A172 (cell line): Measurements from ENCODE around the gene RNF224. TPM values are rescaled to one million over a fixed set of nuclear protein-coding genes. Genes with fewer than 3 reads are reported as not detected.

Source experiments
- DNase-seq: peaks from one replicate; pipeline ENCODE4 v3.0.0-alpha.2; 2015; ENCODE audit warnings: low spot score
- total RNA-seq: library from RNA; depleted of rRNA; stranded (reverse); fragments of >200 nt; shearing (Covaris generic); gene quantifications from 2 replicates; pipeline ENCODE4 v1.2.3, GENCODE V29; 2014

The RNF224 gene
- total RNA-seq, 1 experiment from 2014 or later: 1.1 TPM

DNA sequence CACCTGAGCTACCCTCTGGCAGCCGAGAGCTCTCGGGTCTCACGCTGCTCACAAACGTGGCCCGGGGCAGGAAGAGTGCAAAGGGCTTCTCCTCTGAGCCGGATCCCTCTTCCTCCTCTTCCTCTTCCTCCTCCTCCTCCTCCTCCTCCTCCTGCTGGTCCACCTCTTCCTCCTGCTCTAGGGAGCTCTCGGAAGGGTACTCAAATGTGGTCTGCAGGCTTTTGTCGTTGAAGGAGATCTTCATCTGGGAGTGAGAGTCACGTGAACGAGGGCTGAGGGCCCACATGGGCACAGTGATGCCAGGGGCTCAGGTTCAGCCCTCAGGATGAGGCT lies 34.9 kb upstream of the RNF224 start:
- no peak for DNase-seq

DNA sequence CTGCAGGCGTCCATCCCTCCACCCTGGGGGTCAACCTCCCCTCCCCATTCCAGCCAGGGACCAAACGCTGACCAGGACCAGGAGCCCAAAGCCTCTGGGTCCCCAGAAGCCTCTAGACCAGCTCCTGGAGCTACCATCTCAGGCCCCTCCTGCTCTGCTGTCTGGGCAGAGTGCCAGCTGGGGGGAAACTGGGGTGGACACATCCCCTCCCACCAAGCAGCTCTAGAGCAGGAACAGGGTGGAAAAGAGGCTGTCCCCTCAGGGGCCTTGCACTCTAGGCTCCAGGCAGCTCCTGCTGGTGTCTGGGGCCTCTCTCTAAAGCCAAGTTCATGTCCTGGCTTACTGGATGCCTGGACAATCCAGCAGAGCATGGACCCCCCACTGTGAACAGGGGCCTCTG lies 34.4 kb upstream of the RNF224 start:
- no peak for DNase-seq

DNA sequence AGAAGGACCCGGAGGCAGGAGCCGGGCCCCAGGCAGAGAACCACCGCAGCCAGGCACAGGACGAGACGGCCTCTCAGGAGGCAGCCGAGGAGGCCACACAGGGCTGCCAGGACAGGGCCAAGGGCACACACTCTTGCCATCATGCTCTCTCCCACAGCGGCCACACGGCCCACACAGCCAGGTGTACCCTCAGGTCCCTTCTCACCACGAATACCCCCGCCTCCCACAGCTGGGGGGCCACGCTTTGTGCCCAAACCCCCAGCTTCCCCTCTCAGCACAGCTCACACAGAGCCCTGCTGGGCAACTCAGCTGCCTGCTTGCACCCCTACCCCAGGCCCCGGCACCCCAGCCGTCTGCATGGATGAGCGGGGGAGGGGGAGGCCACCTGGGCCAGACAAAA lies 33.5 kb upstream of the RNF224 start:
- no peak for DNase-seq

DNA sequence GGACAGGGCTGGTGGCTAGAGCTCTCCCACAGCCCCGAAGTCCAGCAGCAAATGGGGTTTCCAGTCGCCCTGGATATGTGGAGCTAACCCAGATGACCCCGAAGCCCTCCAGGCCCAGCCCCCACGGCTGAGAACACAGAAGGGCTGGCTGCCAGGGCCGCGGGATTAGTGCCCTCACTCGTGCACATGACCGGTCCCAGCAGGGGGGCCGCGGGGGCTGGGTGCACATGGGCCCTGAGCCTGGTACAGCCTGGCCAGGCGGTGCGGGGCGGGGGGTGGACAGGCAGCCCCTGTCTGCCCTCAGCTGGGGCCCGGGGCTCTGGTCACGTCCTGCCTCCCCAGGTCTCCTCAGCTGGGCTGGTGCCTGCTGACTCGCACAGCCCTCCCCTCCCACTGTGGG lies 32.9 kb upstream of the RNF224 start:
- DNase-seq: no peak

DNA sequence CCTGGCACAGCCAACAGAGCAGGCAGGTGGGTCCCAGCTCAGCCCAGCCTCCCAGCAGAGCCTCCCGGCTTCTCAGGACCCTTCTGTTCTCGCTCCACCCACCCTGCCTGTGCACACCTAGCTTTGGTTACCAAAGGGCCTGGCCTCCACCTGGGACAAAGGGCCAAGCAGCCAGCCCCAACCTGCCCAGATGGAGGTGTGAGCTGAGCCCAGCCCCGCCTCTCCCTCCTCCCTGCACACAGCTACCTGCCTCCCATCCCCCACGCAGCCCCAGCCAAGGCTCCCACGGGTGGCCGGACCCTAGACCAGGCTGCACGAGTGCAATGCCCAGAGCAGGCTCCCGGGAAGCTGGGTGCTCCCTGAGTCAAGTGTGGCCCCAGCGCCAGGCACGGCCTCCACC lies 32.4 kb upstream of the RNF224 start:
- no peak for DNase-seq

DNA sequence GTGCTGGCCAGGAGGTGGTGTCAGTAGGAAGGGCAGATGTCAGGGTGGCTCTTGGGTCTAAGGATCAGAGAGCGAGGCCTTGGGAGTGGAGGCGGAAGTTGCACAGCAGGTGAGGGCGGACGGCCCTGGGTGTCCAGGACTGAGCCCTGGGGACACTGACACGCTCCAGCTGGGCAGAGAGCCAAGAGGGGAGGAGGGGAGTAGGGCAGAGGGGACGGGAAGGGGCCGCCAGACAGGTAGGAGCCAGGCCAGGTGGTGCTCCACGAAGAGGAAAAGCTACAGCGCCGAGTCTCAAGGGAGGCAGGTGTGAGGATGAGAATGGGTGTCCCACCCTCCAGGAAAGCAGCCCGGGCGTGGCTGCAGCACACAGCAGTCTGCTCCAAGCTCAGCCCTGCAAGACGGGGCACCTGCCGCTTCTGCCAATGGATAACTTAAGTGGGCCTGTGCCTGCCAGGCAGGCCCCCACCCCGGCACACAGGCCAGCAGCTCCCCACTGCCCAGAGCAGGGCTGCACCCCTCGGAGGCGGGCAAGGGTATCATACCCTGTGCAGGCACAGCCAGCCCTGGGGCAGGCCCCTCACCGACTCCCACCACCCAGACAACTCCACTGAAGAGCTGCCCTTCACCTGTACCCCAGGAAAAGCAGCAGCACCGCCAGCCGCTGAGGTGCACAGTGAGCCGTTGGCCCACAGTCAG lies 31.6 kb upstream of the RNF224 start:
- no peak for DNase-seq

DNA sequence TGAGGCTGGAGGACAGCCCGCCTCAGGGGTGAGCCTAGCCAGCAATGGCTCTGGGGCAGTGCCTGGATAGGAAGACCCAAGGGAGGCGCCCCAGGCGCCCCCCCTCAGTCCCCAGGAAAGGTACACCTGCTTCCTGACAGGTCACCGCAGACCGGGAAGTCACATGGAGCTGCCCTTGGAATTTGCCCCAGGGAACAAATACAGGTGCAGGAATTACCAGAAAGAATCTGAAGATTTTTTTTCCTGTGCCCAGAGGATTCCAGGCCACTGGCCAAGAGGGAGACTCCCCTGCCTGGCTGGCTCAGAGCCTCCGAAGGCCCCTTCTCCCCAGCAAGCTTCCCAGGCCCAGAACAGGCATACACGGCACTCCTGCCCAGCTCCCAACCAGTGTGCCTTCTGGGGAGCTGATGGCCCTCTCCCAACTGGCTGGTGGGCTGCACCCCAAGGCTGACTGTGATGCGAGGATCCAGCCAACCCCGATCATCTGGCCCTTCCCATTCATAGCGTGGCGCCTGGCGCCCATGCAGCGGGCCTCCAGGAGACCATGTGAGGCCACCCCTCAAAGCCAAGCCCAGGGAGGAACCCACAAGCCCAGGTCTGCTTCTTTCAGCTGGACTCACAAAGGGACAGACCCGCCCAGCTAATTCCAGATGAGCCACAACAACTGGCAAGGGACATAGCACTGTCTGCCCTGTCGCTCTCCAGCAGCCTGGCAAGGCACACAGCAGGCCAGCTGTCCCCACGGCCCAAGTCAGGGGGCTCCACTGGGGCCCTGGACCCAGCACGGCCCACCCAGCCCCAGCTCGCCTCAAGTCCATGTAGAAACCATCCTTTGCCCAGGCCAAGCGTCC lies 29.0 kb upstream of the RNF224 start:
- DNase-seq: peak; percentile 61

DNA sequence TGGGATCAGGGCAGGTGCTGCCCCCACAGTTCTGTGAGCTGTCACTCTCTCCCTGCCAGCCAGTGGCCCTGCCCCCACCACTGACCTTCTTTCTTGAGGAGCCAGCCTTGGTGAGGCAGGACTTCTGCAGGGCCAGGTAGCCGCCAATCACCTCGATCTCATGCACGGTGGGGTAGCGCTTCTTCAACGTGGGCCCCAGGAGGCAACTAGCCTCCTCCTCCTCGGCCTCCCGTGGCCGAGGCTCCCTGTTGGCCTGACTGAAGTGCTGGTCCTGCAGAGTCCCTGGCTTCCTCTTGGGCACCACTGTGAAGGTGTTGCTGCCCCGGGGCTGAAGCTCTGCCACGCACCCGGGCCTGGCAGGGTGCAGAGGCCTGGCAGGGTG lies 28.4 kb upstream of the RNF224 start:
- no peak for DNase-seq

DNA sequence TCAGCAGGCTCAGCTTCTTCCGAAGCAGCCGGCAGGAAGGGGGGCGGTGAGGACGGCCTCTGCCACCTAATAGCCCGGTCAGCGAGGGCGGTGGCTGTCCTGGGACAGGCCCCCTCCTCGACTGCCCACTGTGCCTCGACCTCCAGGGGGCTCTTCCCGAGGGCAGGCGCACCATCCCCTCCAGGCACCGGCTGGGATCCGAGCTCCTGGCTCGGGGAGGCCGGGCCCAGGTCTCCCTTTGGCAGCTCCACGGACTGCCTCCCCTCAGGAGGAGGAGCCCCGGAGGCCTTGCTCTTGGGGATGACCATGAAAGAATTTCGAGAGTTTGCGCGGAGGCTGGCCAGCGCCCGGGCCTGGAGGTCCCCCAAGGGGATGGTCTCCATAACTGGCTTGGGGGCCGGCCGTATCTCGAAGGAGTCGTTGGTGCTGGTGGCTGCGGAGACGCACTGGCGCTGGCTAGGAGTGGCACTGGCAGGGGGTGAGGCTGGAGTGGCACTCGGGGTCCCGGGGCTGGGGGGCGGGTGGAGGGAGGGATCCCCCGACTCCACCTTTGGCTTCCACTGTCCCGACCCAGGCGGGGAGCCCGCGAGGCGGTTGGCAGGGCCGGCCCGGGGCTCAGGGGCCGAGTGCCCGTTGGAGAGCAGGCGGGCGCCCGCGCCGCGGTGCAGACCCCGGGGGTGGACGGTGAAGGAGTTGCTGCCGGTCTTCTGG lies 27.7 kb upstream of the RNF224 start:
- DNase-seq: no peak

DNA sequence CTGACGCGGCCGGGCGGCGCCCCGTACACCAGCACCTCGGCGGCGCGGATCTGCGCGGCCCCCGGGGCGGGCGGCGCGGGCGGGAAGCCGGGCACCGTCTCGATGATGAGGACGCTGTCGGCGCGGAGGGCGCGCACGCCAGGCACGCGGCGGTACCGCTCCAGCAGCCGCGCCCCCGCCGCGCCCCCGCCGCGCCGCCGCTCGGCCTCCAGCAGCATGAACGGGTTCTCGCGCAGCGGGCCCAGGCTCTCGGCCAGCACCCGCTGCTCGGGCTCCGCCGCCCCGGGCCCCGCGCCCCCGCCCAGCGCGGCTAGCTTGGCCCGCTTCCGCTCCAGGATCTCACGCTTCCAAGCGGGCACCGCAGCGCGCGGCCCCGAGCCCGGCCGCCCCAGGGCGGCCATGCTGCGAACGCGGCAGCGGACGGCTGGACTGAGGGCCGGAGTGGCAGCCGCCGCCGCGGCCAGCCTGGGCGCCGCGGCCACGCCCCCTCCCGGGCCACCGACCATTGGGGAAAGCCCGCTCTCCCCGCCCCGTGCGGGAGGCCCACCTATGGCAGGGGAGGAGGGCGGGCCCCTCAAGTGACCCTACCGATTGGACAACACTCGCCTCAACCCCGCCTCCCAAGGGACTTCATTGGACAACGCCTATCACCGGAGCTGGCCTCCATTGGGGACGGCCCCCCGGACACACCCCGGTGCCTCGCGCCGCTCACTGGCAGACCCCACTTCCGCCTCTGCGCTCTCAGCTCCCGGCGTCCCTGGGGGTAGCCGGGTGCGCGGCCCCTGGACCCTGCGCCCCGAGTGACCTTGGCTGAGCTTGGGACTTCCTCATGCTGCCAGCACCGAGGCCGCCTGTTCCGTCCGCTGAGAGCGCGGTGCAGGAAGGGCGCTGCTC lies 26.7 kb upstream of the RNF224 start, which contains the start of gene TPRN:
Gene TPRN (minus strand): TSS at position 431 of the 894 bp plus-strand sequence. CDS start 30 bp downstream, at position 401.
- DNase-seq: peak; percentile 100

DNA sequence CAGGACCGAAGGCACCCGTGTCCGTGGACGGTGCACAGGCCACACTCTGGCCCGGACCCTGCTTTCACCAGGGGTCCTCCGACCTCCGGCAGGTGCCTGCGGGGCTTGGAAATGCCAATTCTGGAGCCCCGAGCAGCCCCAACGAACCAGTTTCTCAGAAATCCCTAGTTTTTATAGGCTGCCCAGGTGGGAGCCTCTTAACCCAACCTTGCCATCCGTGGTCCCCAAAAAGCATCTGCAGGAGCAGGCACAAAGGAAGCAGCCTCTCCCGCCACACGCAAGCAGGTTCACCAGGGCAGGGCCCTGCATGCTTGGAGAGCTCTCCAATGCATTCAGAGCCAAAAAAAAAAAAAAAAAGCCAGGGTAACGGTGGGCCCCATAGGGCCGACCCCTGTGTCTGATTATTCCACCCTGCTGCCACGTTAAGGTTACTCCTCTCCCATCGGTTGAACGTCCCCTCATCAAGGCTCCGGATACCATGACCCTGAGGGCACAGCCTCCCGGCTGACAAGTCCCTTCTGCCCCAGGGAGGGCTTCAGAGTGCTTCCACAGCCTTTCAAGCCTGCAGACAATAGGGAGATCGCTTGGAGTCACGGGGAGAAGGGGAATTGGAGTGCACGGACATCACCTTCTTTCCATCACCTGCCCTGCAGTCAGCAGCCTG lies 26.0 kb upstream of the RNF224 start:
- no peak for DNase-seq

DNA sequence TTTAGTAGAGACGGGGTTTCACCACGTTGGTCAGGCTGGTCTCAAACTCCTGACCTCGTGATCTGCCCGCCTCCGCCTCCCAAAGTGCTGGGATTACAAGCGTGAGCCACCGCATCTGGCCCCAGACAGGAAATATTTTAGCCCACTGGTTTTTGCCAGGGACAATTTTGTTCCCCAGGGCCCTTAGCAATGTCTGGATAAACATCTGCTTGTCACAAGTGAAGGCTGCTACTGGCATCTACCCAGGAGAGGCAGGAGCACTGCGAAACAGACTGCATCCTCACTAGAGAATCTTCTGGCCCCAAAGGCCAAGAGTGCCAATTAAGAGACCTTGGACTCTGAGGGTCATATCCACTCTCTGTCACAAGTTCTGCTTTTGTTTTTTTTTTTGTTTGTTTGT lies 24.3 kb upstream of the RNF224 start:
- DNase-seq: no peak

DNA sequence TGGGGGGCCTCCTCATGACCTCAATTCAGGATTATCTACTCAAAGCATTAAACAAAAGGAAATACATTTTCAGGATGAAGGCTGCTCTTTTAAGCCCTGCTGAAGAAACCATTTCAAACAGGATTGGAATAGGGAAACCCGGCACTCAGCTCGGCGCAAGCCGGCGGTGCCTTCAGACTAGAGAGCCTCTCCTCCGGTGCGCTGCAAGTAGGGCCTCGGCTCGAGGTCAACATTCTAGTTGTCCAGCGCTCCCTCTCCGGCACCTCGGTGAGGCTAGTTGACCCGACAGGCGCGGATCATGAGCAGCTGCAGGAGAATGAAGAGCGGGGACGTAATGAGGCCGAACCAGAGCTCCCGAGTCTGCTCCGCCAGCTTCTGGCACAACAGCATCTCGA lies 22.6 kb upstream of the RNF224 start:
- DNase-seq: no peak

DNA sequence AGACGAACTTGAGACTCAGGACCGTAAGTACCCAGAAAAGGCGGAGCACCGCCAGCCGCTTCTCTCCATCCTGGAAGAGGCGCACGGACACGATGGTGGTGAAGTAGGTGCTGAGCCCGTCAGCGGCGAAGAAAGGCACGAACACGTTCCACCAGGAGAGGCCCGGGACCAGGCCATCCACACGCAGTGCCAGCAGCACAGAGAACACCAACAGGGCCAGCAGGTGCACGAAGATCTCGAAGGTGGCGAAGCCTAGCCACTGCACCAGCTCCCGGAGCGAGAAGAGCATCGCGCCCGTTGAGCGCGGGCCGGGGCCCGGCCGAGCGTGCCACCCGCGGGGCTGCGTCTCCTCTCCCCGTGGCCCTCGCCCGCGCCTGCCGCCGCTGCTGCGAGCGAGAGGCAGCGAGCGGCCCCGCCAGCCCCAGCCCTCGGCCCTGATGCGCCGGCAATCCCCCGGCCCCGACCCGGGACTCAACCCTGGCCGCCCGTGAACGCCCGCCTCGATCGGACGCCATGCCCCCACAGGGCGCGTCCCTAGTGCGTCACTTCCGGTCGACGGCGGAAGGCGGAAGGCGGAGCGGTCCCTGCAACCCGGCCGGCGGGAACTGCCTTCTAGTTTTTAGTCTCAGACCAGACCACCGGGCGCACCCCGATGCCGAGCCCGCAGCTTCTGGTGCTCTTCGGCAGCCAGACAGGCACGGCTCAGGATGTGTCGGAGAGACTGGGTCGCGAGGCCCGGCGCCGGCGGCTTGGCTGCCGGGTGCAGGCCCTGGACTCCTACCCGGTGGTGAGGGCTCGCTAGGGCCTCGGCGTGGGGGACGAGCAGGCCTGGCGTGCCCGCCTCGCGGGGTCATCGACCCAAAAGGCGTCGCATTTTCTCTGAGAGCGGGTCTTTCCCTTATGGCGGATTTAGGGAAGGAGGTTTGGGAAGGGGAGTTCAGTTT lies 21.9 kb upstream of the RNF224 start, which contains the start of the genes NDOR1 and TMEM203:
Gene NDOR1 (plus strand): TSS at position 575 of the 944 bp plus-strand sequence. CDS start 78 bp downstream, at position 653.
Gene TMEM203 (minus strand): TSS at position 523 of the 944 bp plus-strand sequence. CDS start 234 bp downstream, at position 289.
- peak; percentile 87 for DNase-seq

DNA sequence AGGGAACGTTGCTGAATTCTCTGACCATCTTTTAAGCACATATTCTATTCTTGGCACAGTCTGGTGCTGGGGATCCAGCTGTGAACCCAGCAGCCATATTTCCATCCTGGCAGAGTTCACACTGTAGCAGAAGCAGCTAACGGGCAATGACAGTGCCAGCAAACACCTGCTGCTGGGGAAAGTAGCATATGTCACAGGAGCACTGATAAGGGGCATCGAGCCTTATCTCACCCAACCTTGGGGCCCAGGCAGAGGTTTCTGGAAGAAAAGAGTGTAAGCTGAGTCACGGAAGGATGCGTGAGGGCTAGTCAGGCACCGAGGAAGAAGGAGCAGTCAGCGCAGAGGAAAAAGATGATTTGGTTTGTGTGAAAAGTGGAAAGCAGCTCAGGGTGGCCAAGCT lies 20.7 kb upstream of the RNF224 start:
- no peak for DNase-seq

DNA sequence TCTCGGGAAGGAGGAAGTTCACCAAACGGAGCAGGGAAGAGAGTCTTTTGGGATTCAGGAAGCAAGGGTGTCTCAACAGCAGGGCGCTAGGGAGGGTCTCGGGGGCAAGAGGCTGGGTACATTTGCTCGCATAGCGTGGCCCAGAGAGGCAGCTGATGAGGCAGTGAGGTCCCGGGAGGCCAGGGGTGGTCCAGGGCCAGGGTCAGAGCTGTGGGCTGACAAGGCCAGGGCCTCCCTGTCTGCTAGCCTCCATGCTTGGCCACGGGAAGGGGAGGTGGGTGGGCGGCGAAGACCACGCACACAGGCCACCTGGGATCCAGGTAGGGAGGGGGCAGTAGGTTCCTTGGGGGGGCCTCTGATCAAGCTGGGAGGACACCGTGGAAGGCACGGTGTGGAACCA lies 15.8 kb upstream of the RNF224 start:
- DNase-seq: no peak

DNA sequence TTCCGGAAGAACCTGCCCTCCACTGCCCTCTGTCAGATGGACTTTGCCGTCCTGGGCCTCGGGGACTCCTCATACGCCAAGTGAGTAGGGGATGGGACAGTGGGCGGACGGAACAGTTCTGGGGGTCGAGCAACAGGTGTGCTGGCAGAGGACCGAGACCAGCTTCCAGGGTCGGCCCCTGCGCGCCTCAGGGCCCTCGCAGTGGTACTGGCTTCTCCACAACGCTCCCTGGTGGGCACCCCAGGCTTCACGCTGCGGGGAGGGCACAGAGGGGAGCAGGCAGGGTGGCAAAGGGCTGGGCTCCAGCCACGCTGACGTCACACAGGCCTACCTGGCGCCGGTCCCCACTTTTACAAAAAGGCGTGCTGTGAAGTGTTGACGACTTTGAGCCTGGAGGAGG lies 14.8 kb upstream of the RNF224 start:
- DNase-seq: no peak

DNA sequence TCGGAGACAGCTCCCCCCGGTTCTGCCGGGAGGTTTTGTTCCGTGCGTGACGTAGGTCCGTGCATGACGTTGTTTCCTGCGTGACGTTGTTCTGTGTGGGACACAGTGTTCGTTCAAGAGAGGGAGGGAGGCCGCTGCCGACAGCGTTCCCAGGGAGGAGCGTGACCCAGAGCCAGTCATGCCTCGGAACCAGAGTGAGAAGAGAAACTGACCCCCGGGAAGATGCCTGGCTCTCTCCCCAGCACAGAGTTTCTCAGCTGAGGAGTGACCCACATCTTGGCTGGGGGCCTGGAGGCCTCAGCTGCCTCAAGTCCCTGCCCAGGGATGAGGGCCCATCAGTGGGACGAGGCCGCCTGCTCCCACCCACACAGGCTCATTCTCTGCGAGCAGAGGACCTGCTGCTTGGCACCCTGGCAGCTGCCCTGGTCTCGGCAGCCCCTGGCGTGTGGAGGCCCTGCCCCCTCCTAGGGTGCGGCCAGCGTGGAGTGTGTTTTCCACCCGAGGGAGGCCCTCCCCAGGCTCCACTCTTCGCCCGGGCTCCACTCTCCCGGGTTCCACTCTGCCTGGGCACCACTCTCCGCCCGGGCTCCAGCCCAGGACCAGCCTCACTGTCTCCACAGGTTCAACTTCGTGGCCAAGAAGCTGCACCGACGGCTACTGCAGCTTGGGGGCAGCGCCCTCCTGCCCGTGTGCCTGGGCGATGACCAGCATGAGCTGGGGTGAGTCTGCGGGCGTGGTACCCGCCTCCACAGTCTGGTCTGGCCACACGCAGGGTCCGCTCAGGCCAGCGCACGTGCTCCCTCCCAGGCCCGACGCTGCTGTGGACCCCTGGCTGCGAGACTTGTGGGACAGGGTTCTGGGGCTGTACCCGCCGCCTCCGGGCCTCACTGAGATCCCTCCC lies 13.9 kb upstream of the RNF224 start:
- no peak for DNase-seq

DNA sequence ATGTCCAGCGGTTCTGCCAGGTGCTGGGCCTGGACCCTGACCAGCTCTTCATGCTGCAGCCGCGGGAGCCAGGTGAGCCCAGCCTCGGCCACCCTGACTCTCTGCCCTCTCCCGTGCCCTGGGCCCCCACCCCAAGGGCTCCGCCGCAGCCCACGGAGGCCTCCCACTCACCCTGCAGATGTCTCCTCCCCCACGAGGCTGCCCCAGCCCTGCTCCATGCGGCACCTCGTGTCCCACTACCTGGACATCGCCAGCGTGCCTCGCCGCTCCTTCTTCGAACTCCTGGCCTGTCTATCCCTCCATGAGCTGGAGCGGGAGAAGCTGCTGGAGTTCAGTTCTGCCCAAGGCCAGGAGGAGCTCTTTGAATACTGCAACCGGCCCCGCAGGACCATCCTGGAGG lies 12.7 kb upstream of the RNF224 start:
- DNase-seq: no peak
